ENCODE data around the gene SLC2A9.

DNA sequence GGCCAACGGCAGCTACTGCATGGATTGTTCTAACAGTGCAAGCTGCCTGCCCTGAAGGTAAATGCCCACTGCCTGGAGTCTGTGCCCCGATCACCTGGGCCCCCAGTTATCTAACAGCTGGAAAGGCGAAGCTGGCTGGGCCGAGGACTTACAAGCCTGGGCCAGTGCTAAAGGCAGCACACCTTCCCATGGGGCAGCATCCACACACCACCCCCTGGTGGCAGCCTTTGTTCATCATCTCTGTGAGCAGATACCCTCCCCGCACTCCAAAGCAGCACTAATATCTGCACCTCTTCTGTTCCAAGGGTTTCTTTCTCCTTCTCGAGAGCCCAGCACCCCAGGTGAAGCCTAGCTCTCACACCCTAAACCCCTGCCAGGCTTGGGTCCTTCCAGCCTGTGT, 7.6 kb downstream of the SLC2A9 start:
- TF ChIP-seq, protein P1, sequence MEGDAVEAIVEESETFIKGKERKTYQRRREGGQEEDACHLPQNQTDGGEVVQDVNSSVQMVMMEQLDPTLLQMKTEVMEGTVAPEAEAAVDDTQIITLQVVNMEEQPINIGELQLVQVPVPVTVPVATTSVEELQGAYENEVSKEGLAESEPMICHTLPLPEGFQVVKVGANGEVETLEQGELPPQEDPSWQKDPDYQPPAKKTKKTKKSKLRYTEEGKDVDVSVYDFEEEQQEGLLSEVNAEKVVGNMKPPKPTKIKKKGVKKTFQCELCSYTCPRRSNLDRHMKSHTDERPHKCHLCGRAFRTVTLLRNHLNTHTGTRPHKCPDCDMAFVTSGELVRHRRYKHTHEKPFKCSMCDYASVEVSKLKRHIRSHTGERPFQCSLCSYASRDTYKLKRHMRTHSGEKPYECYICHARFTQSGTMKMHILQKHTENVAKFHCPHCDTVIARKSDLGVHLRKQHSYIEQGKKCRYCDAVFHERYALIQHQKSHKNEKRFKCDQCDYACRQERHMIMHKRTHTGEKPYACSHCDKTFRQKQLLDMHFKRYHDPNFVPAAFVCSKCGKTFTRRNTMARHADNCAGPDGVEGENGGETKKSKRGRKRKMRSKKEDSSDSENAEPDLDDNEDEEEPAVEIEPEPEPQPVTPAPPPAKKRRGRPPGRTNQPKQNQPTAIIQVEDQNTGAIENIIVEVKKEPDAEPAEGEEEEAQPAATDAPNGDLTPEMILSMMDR (IDR thresholded peaks at IDR 0.05) = no peak
- no peak for TF ChIP-seq POLR2A (IDR thresholded peaks at IDR 0.05)
